ENCODE data around the gene IGSF21.

DNA sequence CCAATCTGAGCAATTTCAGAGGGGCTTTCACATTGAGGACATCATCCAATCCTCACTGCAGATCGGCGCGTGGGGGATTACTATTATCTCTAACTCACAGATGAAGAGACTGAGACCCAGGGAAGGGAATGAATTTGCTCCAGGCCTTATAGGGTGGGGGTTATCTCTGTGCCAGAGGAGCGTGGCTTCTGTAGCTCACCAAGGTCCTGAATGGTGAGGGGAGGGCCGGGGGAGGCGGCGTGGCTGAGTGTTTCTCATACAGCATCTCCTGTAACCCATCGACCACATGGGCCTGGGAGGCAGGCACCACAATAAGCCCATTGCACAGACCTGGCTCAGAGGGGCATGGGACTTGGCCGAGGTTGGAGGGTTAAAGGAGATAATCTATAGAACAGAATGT lies 230.2 kb downstream of the IGSF21 start:
- TF ChIP-seq CTCF (conservative IDR thresholded peaks at IDR 0.05; ENCODE audit: low read depth, low read length) (no peak), FOS (IDR thresholded peaks at IDR 0.05; ENCODE audit: low read depth, low read length) (no peak), ELK1 (IDR thresholded peaks at IDR 0.05; ENCODE audit: borderline replicate concordance, low read depth, low read length) (no peak)

Data from IMR-90 (cell line).